ENCODE results near the gene PPIL1. TPM values are rescaled to one million over a fixed set of nuclear protein-coding genes. Genes with fewer than 3 reads are reported as not detected.

PPIL1 gene
- total RNA-seq, 1 experiment from 2014 or later, result 87.8 TPM

GRCh38 chr6:36888115-36888643, 13.6 kb upstream of the PPIL1 start:
- H3K14ac ChIP-seq (ENCODE audit: insufficient read depth, low read length), result no peak overlapping the region
- H3K4me1 ChIP-seq (ENCODE audit: insufficient read depth, low read length), result no peaks in the 10 kb centered on the region
- WGBS (ENCODE audit: extremely low coverage, insufficient read length, low lambda C conversion rate), result no CpG with 5 or more reads among the region's 7 CpGs
- Mint-ChIP-seq H3K9me3 (no peaks in the 10 kb centered on the region), H3K27ac (no peak overlapping the region), H3K4me1 (peaks cover 13 to 14% of the 10 kb centered on the region in 2 experiments), H3K36me3 (ENCODE audit: insufficient read depth in 1 of 3, low read depth in 3 of 3) (no peaks in the 10 kb centered on the region; a peak in 1 of 7 replicates), H3K27me3 (ENCODE audit: low read depth) (peaks cover 1% of the 10 kb centered on the region; the same call in 1 of the 2 replicates), H3K4me3 (no peak overlapping the region)
- H3K9ac ChIP-seq (ENCODE audit: extremely low read depth, insufficient read length, low read length), result no peak overlapping the region
- no peak overlapping the region for H2BK12ac ChIP-seq (ENCODE audit: insufficient read length, low read depth, low read length)
- H3K27me3 ChIP-seq (ENCODE audit: insufficient read depth, low read length), result no peaks in the 10 kb centered on the region
- H3K9me3 ChIP-seq (ENCODE audit: control insufficient read depth, low read depth, low read length), result no peaks in the 10 kb centered on the region
- no peak for DNase-seq
- no peak overlapping the region for H3T11ph ChIP-seq (ENCODE audit: low read length)
- no peaks in the 10 kb centered on the region for H3K79me1 ChIP-seq (ENCODE audit: insufficient read depth, low read depth, low read length, poor library complexity, severe bottlenecking)
- no peak overlapping the region for H2BK120ac ChIP-seq (ENCODE audit: low read depth, low read length, poor library complexity, severe bottlenecking)
- H3K27ac ChIP-seq (ENCODE audit: insufficient read length, low read depth, low read length), result no peak overlapping the region
- no peak overlapping the region for H3K23ac ChIP-seq (ENCODE audit: insufficient read length, low read depth, low read length)
- H2AK5ac ChIP-seq (ENCODE audit: insufficient read length, low read length), result no peak overlapping the region
- no peak for TF ChIP-seq CTCF (conservative IDR thresholded peaks at IDR 0.05)
- no peak overlapping the region for H4K5ac ChIP-seq (ENCODE audit: insufficient read length, low read depth, low read length)
- no peak overlapping the region for H2BK15ac ChIP-seq (ENCODE audit: low read depth, low read length)
- no peaks in the 10 kb centered on the region for H4K20me1 ChIP-seq (ENCODE audit: control insufficient read depth, insufficient read depth, insufficient read length)
- H4K91ac ChIP-seq (ENCODE audit: insufficient read length, low read depth, low read length), result no peak overlapping the region
- no peak overlapping the region for H3K4ac ChIP-seq (ENCODE audit: low read depth, low read length)
- H2BK20ac ChIP-seq (ENCODE audit: low read depth, low read length, poor library complexity, severe bottlenecking), result no peak overlapping the region
- no peak overlapping the region for H2AFZ ChIP-seq (ENCODE audit: low read length)
- H3K4me2 ChIP-seq (ENCODE audit: insufficient read depth, insufficient read length, low read length), result no peak overlapping the region
- H3K23me2 ChIP-seq (ENCODE audit: insufficient read length, low read depth, low read length, poor library complexity, severe bottlenecking), result no peaks in the 10 kb centered on the region
- no peaks in the 10 kb centered on the region for H3K79me2 ChIP-seq (ENCODE audit: insufficient read depth, low read length)
- no peak overlapping the region for H3K18ac ChIP-seq (ENCODE audit: insufficient read length, low read depth, low read length)
- H2BK5ac ChIP-seq (ENCODE audit: insufficient read length, low read length), result no peak overlapping the region
- H4K8ac ChIP-seq (replicated peaks; ENCODE audit: insufficient read length, low read depth, low read length), result no peak overlapping the region
- H3K56ac ChIP-seq (ENCODE audit: insufficient read length, low read depth, low read length), result no peak overlapping the region

All from H9 (cell line).